ENCODE data around the gene GNRH2. TPM values are rescaled to one million over a fixed set of nuclear protein-coding genes. Genes with fewer than 3 reads are reported as not detected.

The GNRH2 gene
- total and polyA plus RNA-seq, 2 donors (not counting 3 experiments of a cell fraction or from before 2014, with no cell fraction given), result 1.9 TPM; not detected in 1

- Histone ChIP-seq H3K36me3 (ENCODE audit: control insufficient read depth in 2 of 2, extremely low read depth in 1 of 2, insufficient read depth in 2 of 2, low read length in 2 of 2) (no peaks in the 10 kb centered on the region), H3K4me1 (ENCODE audit: control insufficient read depth, extremely low read depth, insufficient read depth, low read length) (peaks cover 2% of the 10 kb centered on the region), H3K79me2 (ENCODE audit: control insufficient read depth, insufficient read depth, low read length) (no peaks in the 10 kb centered on the region), H4K20me1 (replicated peaks; ENCODE audit: control insufficient read depth, extremely low read depth, insufficient read depth, low read length) (no peaks in the 10 kb centered on the region), H3K9ac (replicated peaks; ENCODE audit: extremely low read depth, insufficient read depth, low read length) (no peak overlapping the region), H3K9me1 (replicated peaks; ENCODE audit: control insufficient read depth, extremely low read depth, insufficient read depth, low read length) (no peaks in the 10 kb centered on the region), H2AFZ (ENCODE audit: low read depth, low read length) (no peak overlapping the region), H3K27ac (ENCODE audit: insufficient read depth, low read depth, low read length) (no peak overlapping the region), H3K9me3 (replicated peaks; ENCODE audit: control insufficient read depth, insufficient read depth, low read length) (no peaks in the 10 kb centered on the region), H3K4me3 (replicated peaks in 1 of 3; ENCODE audit: insufficient read depth in 1 of 3, low read depth in 1 of 3, low read length in 3 of 3) (no peak overlapping the region), H3K27me3 (ENCODE audit: control insufficient read depth in 2 of 2, insufficient read depth in 2 of 2, low read length in 2 of 2) (peaks cover 32 to 47% of the 10 kb centered on the region in 2 experiments), H3K4me2 (ENCODE audit: insufficient read depth, low read length) (no peak overlapping the region)
- POLR2A ChIA-PET, result no interaction called here
- TF ChIP-seq POLR2A (IDR thresholded peaks at IDR 0.05; ENCODE audit: low read depth, low read length) (no peak), EZH2 (IDR thresholded peaks at IDR 0.05; ENCODE audit: borderline replicate concordance, low read depth, low read length, severe bottlenecking) (no peak), MYC (IDR thresholded peaks at IDR 0.05; ENCODE audit: low read depth, low read length) (no peak), GATA2 (IDR thresholded peaks at IDR 0.05; ENCODE audit: insufficient read depth, insufficient read length, low read depth, low read length) (no peak), POLR2AphosphoS5 (IDR thresholded peaks at IDR 0.05; ENCODE audit: insufficient read depth, low read depth, low read length) (no peak), CTCF (IDR thresholded peaks at IDR 0.05; ENCODE audit: extremely low read depth in 1 of 2, insufficient read depth in 1 of 2, low read depth in 1 of 2, low read length in 2 of 2) (no peak), JUN (IDR thresholded peaks at IDR 0.05; ENCODE audit: borderline replicate concordance, insufficient read depth, insufficient read length, low read depth) (no peak), MAX (IDR thresholded peaks at IDR 0.05; ENCODE audit: insufficient read depth, insufficient read length) (no peak), FOS (IDR thresholded peaks at IDR 0.05; ENCODE audit: borderline replicate concordance, insufficient read depth, low read length) (no peak)
- dilution Hi-C loops (cut with MboI; ENCODE audit: extremely low pct_ligation_motif_present, low sequenced_read_pairs) (no loop called here), intact Hi-C loops (cut with micrococcal nuclease) (no loop called here)
- peak; percentile 13 for DNase-seq (ENCODE audit: low read depth, low spot score)
- no peak for FAIRE-seq
- CTCF ChIA-PET, result no interaction called here
- BruUV-seq (replicated peaks), result no TSS peak
Observed at GRCh38 chr20:3080939-3081388, 37.5 kb downstream of the GNRH2 start.
